ENCODE data around the gene OPA1.

The OPA1 gene

DNA sequence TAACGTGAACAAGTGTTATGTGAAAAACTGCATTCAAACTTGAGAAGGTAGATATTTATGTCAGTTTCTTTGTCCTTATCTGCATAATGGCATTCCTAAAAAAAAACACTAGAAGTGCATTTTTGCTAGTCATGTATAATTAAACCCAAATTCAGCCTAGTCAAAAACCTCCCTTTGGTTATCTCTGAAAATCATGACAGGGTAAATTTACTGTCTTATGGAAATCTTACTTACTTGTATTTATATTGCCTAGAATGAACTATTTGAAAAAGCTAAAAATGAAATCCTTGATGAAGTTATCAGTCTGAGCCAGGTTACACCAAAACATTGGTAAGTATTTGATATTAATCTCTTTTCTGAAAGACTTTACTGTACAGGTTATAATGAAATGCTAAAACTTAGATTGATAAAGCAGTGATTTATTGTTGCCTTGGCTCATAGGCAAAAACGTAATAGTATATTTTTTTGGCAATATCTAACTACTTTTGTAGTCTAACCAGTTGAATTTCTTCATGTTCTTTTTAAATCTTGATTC lies 55.6 kb downstream of the OPA1 start:
- DNase-seq (ENCODE audit: low spot score) = no peak

DNA sequence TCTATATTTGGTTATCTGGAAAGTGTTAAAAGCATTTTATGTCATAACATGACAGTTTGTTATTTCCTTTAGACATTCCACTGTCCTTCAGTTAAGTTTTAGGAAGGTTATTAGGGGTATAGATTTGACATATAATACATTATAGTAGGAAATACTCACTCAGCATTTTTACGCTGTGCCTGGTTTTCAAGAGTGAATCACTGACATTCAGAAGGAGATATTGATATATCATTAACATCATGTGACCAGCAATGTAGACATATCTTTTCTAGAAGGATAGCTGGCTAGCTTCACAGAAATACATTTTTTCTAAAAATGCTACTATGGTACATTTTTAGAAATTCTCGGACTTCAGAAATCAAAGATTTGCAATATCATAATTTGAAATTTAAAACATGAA lies 57.6 kb downstream of the OPA1 start:
- DNase-seq (ENCODE audit: low spot score) = no peak

DNA sequence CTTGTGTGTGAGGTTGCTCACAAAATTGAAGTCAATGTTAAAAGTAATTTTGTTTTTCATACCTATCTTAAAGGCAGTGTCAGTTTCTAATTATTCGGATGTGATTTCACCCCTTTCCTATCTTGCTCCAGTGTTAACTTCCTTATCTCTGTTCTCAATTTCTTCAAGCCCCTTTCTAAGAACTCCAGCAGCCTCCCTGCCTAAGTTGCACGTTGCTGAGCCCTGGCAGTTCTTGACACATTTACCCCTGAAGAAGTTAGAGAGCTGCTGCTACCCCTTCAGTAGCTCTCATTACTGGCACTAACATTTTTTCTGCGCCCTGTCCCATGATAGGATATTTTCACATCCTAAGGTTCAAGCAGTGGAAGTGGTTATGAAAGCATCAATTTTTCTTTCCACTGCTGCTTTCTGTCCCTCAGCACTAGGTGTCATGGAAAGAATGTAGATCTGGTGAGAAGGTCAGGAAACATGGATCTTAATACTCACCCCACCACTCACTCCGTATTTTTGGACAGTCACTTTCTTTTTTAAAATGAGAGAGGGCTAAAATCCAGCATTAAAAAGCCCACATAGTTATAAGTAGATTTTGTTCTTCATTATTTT lies 62.9 kb downstream of the OPA1 start:
- DNase-seq (ENCODE audit: low spot score) = no peak

DNA sequence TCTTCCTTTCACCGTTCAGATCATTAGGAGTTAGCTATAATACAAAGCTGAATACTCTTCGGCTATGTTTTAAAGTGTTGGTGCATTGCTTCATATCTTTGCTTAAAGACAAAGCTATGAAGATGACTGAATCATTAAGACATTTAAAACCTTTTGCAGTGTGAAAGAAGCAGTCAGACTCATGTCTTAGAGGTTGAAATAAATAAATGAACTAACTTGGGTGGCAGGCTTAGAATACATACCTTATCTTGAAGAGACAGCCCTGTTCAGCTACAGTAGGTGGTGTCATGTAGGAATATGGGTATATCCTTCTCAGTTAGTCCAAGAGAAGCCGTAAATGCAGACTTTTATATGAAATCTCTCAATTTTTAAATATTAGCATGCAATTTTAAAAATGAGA lies 63.4 kb downstream of the OPA1 start:
- DNase-seq (ENCODE audit: low spot score) = no peak

DNA sequence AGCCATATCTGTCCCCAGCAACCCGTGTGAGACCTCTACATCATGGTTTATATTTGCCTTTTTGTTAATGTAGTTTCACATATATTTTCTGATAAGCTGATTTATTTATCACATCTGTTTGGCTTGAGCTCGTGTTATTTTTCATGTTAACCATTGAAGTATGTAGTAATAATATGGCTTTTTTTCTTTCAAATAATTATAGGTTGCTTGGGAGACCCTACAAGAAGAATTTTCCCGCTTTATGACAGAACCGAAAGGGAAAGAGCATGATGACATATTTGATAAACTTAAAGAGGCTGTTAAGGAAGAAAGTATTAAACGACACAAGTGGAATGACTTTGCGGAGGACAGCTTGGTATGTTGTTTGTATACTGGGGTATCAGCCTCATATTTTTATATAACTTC lies 63.9 kb downstream of the OPA1 start:
- DNase-seq (ENCODE audit: low spot score) = no peak

DNA sequence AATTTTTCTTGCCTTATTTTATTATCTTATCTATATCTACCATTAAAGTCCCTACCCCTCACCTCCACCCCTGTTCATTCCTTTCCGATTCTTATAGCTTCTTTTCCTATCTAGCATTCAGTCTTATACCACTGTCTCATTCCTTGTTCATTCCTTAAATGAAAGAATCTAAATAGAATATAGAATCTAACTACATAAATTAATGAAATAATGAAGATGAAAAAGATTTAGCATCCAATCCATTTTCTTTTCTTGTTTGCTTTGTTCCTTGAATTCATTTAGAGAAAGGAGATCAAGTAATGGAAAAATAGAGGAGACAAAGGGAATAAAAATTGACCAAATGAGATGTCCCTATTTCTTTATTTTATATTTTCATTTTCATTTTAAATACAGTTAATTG lies 67.2 kb downstream of the OPA1 start:
- no peak for DNase-seq (ENCODE audit: low spot score)

DNA sequence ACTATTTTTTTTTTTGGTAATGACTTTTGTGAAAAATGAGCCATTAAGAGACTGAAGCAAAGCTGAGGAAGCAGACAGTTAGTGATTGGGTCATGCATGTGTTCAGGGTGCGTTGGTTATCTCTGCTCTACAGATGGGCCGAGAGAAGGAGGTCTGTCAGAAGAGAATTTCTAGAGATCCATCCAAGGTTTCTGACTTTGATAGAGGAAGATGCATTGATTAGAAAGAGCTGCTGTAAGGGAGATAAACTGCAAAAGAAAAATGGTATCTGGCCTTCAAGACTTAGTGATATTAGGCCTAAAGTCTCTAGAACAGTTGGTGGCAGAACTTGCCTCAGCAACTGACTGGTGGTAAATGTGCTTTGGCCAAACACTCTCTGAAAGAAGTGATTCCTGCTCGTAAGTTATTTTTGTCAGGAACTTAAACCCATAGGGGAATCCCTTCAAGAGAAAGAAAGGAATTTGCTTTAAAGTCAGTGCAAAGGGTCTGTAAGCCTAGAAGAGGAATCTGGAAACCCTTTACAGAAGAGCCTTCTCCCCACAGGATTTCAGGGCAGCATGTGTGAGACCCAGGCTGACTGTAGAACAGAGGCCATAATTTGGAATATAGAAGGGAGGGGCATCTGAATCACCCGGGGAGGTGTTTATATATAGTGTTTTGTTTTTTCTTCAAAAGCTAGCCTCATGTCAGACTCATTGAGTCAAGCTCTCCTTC lies 67.8 kb downstream of the OPA1 start:
- DNase-seq (ENCODE audit: low spot score) = no peak

DNA sequence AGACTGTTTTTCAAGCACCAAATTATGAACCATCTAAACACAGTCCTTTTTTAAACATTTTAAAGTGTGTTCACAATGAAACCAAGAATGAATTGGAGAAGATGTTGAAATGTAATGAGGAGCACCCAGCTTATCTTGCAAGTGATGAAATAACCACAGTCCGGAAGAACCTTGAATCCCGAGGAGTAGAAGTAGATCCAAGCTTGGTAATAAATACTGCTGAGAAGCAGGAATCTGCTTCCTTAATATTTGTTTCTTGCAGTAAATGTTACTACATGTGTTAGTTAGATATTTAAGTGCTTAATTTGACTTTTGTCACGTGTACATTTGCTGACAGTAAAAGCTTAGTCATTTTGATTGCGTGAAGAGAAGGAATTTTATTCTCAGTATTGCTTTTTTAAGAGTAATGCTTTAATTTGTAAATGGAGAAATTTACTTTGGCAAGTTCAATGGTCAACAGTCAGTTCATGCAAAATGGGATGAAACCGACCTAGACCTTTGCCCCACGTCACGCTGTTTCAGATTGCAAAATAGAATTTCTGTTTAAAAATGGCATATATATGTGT lies 69.8 kb downstream of the OPA1 start:
- DNase-seq (ENCODE audit: low spot score) = no peak

DNA sequence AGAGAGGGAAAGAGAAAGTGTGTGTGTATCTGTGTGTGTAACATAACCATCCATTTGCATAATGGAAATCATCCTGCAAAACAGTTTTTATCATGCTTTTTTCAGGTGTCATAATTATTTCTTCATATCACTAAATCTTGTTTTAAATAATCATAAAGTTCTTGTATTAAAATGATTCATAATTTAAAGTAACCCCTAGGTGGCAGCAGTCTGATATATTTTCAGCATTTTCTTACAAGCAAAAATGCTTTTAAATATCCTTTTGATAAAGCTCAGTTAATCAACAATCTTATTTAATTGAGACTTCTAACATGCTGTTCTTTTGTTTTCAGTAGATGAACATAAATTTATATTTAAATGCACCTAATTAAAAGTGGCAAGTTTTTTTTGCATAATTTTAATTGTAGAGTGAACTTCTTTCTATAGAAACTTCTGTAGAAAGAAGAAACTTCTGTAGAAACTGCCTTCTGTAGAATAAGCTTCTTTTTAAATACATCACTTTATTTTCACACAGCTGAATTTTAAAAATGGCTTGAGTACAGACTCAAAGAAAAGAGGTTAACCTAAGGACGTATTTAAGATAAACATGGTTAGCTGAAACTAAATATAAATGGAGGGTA lies 72.5 kb downstream of the OPA1 start:
- no peak for DNase-seq (ENCODE audit: low spot score)

DNA sequence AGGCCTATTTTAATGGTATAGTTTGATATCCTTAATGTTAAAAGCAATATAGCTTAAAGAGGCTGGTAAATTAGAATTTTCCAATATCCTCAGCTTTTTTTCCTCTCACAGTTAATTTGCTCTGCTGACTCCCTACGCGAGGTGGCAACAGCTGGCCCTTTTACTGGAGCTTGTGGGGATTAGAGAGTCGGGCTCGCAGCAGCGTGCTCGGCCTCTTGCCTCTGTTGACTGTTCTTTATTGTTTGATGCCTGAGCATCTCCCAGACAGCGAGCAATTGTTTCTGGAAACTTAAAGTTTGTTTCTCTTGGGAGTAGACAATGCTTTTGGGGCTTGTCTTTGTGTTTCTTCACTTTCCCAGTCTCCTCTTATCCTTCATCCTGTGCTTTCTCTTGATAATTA lies 80.8 kb downstream of the OPA1 start:
- DNase-seq (ENCODE audit: low spot score) = no peak

DNA sequence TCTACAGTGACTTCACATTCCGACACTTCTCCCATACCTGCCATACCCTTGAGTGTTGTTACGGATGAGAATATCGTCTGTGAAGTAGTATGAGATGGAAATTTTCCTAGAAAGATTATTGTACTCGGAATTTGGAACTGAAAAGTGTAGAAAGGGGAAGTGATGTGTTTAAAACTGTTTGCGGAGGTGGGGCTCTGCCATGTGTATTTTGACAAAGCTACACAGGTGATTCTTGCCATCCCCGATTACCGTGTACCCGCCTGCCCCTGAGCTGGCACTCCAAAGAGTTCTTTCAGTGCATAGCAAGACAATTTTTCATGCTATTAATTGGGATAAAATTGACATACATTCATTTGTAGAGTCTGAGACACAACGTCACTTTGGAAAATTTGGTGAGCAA lies 81.7 kb downstream of the OPA1 start:
- DNase-seq (ENCODE audit: low spot score) = no peak

DNA sequence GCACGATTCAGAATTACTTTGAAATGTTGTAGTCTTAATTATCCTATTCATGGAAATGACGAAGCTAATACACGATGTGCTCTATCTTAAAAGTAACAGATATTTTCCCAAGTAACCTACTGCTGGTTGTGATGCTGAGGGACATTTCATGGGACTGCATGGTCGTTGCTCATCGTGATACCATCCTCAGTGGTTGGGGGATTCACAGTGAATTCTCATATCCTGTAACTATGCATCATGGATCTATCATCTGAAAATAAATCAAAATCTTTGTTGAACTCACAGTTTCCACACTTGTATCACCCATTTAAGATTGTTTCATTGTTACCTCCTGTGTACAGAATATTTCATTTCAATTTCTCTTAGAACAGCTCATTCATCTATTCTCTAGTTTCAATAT lies 84.7 kb downstream of the OPA1 start:
- no peak for DNase-seq (ENCODE audit: low spot score)

DNA sequence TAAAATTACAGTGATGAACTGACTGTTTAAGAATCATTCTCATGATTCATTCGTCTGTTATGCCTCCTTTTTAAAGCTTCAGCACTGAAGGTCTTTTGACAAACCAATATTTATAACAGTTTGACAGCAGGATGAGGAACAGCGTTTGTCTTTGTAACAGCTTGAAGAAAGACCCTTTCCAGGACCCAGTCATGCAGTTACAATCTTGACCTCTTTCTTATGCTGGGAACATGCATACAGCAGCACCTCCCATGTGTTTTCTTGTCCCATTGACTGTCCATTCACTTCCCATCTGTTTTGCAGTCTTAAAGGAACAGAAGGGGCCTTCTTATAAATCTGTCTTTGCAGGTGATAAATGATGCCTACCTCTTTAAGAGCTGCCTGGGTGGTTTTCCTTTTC lies 87.2 kb downstream of the OPA1 start:
- peak; percentile 15 for DNase-seq (ENCODE audit: low spot score)

DNA sequence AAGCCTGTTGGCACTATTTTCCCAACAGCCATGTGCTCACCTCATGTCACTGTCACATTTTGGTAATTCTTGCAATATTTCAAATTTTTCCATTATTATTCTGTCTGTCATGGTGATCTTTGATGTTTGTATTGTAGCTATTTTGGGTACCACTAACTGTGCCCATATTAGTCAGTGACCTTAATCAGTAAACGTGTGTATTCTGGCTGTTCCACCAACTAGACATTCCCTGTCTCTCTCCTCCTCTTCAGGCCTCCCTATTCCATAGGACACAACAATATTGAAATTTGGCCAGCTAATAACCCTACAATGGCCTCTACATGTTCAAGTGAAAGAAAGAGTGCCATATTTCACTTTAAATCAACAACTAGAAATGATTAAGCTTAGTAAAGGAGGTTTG lies 88.6 kb downstream of the OPA1 start:
- no peak for DNase-seq (ENCODE audit: low spot score)

DNA sequence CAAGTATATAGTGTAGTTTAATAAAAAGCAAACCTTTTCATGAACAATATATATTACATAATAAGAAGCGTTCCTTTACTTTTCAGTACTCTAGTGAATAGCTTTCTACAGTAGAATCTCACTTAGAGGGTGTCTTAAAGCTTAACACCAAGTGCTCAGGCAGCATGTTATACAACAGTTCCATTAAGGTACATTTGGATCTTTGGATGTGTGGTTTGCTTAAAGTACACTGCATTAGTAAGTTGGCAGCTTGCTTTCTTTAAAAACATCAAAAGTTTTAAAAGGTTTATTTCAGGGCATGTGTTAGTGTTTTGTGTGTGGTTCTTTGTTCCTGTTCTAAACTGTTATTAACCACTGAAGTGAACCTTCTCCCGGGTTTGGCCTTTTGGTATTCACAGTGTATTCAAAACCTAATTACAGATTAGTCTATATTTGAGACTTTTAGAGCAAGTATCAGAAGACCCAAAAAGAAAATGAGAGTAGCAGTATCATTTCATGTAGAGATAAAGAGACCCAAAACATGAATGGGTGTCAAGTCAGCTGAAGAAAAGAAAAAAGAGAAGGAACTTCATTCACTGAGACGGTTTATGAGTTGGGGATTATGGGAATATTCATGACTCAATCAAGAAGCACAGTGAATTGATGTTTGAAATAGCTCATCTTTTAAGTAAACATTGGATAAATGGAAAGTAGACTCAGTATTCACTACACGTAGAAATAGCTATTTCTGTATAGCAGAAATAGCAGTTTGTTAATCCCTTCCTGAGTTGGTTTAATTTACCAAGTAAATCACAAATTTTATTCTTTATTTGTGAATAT lies 93.9 kb downstream of the OPA1 start:
- DNase-seq (ENCODE audit: low spot score) = no peak

DNA sequence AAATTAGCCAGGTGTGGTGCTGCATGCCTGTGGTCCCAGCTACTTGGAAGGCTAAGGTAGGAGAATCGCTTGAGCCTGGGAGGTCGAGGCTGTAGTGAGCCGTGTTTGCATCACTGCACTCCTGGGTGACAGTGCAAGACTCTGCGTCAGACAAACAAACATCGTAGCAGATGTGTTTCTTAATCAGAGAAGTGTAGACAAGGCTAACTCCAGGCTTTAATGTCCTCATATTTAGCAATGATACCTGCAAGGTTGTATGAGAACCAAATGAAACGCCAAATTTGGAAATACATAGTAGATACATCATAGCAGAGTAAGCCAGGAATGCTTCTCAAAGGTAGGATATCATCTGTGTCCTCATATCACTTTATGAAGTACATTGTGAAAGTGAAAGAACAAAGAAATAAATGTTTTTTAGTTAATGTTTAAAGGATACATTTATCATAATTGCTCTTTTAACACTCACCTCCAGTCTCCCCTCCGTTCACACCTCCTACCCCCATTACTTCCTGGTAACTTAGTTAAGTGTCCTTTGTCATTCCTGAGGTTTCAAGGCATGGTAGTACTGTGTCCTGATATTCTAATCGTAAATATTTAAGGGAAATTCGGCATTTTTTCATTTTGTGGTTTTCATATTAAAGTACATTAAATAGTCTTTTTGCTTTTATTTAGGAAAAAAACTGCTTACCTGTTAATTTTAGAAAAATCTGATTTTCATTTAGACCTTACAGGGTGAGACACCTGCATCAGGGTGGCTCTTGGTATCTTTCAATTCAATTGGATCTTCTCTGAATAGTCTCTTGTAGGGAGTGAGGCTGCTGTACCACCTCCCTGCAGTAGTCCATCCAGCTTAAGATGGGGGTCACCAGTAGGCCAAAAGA lies 96.1 kb downstream of the OPA1 start:
- DNase-seq (ENCODE audit: low spot score) = no peak

DNA sequence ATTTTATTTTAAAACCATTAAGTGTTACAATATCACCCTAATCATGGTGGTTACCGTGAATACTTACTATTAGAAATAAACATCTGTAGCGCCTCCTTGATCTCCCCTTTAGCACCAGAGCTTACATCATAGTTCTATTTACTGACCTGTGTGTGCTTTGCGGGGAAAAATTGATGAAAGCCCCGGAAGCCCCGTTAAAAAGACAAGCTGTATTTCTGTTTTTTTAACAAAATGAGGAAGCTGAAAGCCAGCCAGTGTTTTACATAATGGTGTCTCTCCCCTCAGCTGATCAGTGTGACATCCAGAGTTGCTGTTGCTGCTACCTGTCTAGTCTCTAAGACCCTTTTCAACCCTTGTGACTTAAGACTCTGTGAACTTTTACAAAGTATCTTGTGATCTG lies 100.8 kb downstream of the OPA1 start:
- DNase-seq (ENCODE audit: low spot score) = no peak

DNA sequence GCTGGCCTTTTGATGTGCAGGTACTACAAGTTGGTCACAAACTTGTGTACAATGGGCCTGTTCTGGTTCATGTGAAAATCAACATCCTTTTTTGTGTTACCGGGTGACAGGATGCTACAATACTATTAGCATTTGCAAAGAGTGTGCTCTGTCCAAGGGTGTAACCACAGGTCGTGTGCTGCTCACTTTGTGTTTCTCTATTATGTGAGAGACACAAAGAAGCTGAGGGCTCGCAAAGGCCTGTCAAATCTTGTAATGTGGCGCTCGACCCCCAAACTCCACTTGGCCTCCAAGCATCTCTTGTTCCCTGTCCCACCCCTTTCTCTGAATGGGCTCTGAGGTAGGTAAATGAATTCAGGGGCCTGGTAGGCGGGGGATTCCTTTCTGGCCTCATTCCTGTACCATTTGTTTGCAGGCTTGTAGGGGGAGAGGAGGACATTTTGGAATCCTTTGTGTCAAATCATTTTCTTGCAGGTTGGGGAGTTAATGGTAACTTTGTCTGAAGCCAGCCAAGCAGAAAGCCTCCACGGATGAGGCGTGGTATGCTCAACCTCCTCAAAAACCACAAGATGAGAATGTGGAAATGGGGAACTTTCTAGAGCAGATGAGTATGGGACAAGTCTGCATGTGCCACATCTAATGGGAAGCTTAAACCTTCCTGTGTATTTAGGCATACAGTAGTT lies 109.1 kb downstream of the OPA1 start:
- no peak for DNase-seq (ENCODE audit: low spot score)

DNA sequence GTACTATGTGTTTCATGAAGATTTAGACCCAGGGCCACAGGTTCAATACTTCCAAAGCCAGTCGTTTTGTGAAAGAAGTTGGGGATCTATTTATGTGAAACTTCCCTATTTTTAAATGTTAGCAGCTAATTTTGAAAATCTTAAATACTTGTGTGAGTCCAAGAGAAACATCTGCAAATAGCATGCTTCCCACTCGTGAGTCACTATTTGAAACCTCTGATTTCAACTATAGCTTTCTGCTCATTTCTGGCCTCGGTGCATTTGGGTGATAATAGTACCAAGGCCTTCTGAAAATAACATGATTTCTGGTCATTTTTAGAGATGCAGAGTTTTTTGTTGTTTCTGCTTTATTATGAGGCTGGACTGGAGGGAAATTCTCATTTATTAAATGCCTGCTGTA lies 110.0 kb downstream of the OPA1 start:
- peak; percentile 41 for DNase-seq (ENCODE audit: low spot score)

DNA sequence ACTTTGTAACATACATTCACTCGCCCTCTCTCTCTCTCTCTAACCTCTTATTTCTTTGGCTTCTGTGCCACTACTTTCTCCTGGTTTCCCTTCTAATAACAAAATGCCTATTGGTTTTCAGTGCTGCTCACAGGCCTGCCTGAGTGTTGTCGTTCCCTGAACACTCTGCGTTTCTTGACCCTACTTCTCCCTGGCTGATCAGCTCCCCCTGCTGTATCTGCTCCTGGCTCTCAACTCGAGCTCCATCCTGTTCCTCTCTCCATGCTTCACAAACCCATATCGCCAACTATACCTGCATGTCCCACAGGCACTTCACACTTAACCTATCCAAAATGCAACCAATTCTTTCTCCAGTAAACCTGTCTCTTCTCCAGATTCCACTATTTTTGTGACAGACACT lies 111.4 kb downstream of the OPA1 start:
- no peak for DNase-seq (ENCODE audit: low spot score)

DNA sequence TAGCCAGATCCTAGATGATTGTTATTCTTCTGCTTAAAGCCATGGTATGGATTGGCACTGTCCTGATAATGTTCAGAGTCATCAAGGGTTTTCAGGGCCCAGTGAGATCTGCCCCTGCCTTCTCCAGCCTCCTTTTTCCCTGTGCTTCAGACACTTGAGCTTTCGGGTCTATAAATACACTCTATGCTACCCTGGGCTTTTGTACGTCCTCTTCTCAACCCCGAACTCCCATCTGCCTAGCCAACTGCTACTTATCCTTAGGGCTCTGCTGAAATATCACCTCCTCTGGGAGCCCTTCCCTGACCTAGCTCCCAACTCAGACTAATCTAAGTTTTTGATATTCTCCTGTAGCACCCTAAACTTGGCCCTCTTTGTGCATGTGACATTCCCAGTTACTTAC lies 115.3 kb downstream of the OPA1 start:
- DNase-seq (ENCODE audit: low spot score) = no peak
